NCI-H1436 (cell line): ENCODE data around the gene DDX20.

Experiments used
- DNase-seq: peaks from one replicate; lab custom pipeline; 2025; lab: John Stamatoyannopoulos, UW

DDX20 gene, protein sequence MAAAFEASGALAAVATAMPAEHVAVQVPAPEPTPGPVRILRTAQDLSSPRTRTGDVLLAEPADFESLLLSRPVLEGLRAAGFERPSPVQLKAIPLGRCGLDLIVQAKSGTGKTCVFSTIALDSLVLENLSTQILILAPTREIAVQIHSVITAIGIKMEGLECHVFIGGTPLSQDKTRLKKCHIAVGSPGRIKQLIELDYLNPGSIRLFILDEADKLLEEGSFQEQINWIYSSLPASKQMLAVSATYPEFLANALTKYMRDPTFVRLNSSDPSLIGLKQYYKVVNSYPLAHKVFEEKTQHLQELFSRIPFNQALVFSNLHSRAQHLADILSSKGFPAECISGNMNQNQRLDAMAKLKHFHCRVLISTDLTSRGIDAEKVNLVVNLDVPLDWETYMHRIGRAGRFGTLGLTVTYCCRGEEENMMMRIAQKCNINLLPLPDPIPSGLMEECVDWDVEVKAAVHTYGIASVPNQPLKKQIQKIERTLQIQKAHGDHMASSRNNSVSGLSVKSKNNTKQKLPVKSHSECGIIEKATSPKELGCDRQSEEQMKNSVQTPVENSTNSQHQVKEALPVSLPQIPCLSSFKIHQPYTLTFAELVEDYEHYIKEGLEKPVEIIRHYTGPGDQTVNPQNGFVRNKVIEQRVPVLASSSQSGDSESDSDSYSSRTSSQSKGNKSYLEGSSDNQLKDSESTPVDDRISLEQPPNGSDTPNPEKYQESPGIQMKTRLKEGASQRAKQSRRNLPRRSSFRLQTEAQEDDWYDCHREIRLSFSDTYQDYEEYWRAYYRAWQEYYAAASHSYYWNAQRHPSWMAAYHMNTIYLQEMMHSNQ

DNA sequence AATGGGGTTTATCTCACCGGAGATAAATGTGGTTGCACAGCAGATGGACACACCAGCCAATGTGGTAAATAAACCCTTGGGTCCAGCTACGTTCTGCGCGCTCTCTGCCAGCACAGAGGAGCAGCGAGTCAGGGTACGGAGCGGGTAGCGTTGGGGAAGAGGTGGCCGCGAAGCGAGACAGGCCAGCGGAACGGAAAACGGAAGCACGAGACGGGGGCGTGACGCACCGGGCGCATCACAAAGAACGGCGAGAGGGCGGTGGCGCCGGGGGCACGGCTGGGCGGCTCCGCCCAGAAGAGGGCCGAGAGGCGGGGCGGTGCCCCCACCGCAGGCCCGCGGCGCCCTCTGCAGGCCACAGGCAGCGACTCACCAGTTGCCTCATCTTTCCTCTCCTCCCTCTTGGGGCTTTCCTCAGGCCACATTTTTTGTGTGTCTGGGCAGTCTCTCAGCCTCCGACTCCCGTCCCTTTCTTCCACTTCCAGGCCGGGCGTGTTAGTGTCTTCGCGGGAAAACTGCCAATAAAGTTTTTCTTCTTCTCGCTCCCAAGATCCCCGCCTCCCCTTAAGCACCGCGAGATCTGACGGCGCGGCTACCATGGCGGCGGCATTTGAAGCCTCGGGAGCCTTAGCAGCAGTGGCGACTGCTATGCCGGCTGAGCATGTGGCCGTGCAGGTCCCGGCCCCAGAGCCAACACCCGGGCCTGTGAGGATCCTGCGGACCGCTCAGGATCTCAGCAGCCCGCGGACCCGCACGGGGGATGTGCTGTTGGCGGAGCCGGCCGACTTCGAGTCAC lies at the start of gene DDX20:
TSS of gene DDX20 (plus strand) at position 571 of the 793 bp plus-strand sequence. CDS start at position 595, 24 bp downstream.
- peak; percentile 96 for DNase-seq

GRCh38 chr1:111706921-111707320 lies 48.8 kb upstream of the DDX20 start:
- DNase-seq: no peak

DNA sequence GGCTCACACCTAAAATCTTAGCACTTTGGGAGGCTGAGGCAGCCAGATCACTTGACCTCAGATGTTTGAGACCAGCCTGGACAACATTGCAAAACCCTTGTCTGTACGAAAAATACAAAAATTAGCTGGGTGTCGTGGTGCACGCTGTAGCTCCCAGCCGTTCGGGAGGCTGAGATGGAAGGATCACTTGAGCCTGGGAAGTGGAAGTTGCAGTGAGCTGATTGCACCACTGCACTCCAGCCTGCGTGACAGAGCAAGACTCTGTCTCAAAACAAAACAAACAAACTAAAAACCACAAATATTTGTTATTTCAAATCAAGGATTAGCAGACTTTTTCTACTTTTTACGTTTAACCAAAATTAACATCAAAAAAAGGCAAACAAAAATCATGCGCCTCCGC lies 47.8 kb upstream of the DDX20 start:
- DNase-seq: no peak

DNA sequence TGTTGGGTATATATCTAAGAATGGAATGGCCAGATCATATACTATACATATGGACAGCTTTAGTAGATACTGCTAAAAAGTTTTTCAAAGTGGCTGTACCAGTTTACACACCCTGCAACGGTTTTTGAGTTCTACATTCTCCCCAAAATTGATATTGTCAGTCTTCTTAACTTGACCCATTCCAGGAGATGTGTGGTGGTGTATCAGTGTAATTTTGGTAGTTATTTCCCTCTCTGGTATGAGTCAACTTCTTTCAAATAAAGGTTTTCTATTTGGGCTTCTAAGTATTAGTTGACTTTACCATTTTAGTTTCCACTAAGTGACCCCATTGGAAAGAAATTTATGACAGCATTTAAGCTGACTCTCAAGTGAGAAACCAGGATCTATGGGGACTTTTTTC lies 45.7 kb upstream of the DDX20 start:
- DNase-seq: no peak

DNA sequence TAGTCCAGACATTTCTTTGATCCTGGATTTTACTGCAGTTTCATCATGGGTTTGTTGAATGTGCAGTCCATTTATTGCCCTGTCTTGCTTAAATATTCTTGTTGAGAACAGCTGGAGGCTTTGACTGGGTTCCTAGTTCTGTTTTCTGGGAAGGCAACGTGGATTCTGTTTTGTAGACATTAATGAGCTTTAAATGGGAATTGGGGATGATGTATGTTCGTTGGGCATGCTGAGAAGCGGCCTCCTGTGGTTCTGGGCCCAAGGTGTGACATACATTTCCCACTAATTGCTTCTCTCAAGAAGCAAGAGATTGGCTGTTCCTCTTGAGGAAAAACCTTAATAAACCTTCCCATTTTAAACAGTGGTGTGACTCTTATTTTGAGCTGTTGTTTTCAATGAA lies 39.4 kb upstream of the DDX20 start:
- no peak for DNase-seq

GRCh38 chr1:111717450-111717849 lies 38.3 kb upstream of the DDX20 start:
- no peak for DNase-seq

- DNase-seq: no peak
Observed at GRCh38 chr1:111719135-111719534, 36.6 kb upstream of the DDX20 start.

DNA sequence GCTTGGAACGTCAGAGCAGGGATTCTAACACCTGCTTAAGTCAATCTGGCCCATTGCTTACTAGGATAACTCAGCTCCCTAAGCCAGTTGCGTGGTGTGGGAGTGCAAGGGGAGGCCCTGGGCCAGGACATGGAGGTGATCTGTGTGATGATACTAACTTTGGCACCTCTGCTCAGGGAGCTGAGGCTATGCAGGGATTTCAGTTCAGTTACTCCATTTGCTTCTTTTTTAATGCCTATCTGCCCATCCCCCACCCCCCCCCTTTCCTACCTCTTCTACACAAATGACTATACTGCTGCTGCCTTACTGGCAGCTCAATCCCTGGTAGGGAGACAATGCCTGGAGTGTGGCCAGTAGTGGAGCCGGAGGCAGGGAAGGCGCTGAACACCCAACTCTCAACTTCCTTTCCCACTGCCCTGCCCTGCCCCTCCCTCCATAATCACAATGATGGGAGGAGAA lies 36.0 kb upstream of the DDX20 start:
- DNase-seq: no peak

- no peak for DNase-seq
Observed at GRCh38 chr1:111720274-111720976, 35.3 kb upstream of the DDX20 start.

GRCh38 chr1:111720977-111721786 lies 34.5 kb upstream of the DDX20 start:
- no peak for DNase-seq

GRCh38 chr1:111723091-111723806 lies 32.5 kb upstream of the DDX20 start:
- no peak for DNase-seq

- no peak for DNase-seq
Observed at GRCh38 chr1:111723871-111724270, 31.8 kb upstream of the DDX20 start.

DNA sequence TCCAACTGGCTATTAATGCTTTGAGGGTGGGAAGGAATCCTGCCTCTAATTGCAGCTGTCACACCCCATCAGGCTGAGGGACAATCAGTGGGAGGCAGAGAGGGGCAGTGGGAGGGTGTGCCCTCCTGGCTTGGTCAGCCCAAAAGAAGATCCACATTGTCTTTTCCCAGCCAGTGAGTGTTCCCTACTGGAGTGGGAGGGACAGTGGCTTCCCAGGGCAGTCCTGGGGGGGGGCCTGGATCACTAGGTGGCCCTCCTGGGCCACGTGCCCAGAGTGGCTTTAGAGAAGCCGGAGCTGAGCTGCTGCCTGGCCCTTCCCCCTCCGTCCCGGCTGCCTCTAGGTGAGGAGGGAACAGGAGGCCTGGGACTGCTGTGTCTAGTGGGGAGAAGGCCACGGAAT lies 30.5 kb upstream of the DDX20 start:
- DNase-seq: no peak

- DNase-seq: no peak
Observed at GRCh38 chr1:111727056-111727455, 28.6 kb upstream of the DDX20 start.

DNA sequence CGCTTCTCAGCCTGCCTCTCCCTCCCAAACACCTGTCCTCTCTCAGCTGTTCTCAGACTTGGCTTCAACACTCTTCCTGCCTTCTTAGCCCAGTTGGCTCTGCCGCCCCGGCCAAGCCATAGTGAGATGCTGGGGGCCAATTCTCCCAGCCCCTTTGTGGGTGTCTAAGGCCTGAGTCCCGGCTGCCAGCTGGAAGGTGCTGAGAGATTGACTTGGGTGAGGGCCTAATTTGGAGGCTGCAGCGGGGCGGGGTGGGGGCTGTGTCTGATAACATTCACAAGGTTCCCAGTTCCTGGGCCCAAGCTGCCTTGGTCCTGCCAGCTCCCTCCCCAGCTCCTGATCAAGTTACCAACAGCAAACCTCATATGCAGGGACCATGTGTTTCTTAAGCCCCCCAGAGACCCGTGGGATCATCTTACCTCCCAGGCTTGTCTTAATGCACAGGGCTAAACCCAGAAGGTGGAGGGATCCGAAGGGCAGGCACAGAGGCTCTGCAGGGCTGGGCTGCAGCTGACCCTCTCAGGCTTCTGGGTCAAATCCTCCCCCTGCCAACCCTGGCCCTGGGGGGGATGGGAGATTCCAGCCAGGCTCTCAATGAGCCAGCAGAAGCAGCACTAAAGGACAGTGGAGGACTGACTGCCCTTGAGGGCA lies 26.3 kb upstream of the DDX20 start:
- DNase-seq: no peak

- DNase-seq: no peak
Observed at GRCh38 chr1:111729946-111730681, 25.6 kb upstream of the DDX20 start.

GRCh38 chr1:111730706-111731105 lies 25.0 kb upstream of the DDX20 start:
- no peak for DNase-seq

- no peak for DNase-seq
Observed at GRCh38 chr1:111731956-111732355, 23.7 kb upstream of the DDX20 start.

- DNase-seq: no peak
Observed at GRCh38 chr1:111732718-111733117, 23.0 kb upstream of the DDX20 start.
